Stomach (tissue), 9 donors: ENCODE data around the gene ARHGAP4. TPM values are rescaled to one million over a fixed set of nuclear protein-coding genes. Genes with fewer than 3 reads are reported as not detected.

Experiments used
- DNase-seq, 2 donors: peaks; one replicate each; pipeline versions ENCODE4 v3.0.0 to v3.0.0-alpha.2; 2013 to 2019
- H3K27ac ChIP-seq, 5 donors: fragments of 200-600 bp in 4 of 5; sonication (generic) in 4 of 5; one replicate each; pipeline ENCODE4 v1.5.1; 2013 to 2019; ENCODE audit warnings: mild to moderate bottlenecking in 1 of 5, moderate library complexity in 1 of 5
- H3K27me3 ChIP-seq, 3 donors: fragments of 200-600 bp; sonication (generic); one replicate each; pipeline ENCODE4 v1.5.1; 2017 to 2019; ENCODE audit warnings: mixed run types in 1 of 3
- H3K36me3 ChIP-seq, 4 donors: fragments of 200-600 bp; sonication (generic); 1 replicate in 3 of 4; 2 replicates in 1 of 4; pipeline ENCODE4 v1.5.1; 2016 to 2019
- H3K4me1 ChIP-seq, 4 donors: fragments of 200-600 bp; sonication (generic); one replicate each; pipeline ENCODE4 v1.5.1; 2016 to 2019
- H3K4me3 ChIP-seq, 4 donors: fragments of 200-600 bp; sonication (generic) in 3 of 4; one replicate each; pipeline ENCODE4 v1.5.1; 2016 to 2019; ENCODE audit warnings: mild to moderate bottlenecking in 1 of 4
- H3K9me3 ChIP-seq, 4 donors: fragments of 200-600 bp; sonication (generic); one replicate each; pipeline ENCODE4 v1.5.1; 2016 to 2019
- EP300 ChIP-seq: sonication (generic); formaldehyde crosslinking; IDR thresholded peaks from one replicate; pipeline ENCODE4 v1.6.1; 2017; ENCODE audit warnings: antibody characterized with exemption
- POLR2A ChIP-seq, 4 donors: fragments of 450-650 bp; IDR thresholded peaks; one replicate each; pipeline ENCODE4 v1.6.1; 2016; ENCODE audit warnings: antibody characterized with exemption in 4 of 4, control low read depth in 2 of 4, mild to moderate bottlenecking in 1 of 4, moderate library complexity in 1 of 4
- POLR2AphosphoS5 ChIP-seq, 3 donors: sonication (generic); formaldehyde crosslinking; IDR thresholded peaks; one replicate each; pipeline ENCODE4 v1.6.1; 2016; ENCODE audit warnings: antibody characterized with exemption in 3 of 3
- WGBS, 5 donors: extraction: QIAGEN DNeasy Blood & Tissue Kit in 3 of 5; methylation state at CpG; one replicate each; pipeline versions ENCODE4 v1.1.5 to v1.1.7; 2013 to 2018; 5-methylcytosine and 5-hydroxymethylcytosine counted together
- intact Hi-C: fragments of 100-400 bp; cut with DNase I; formaldehyde crosslinking; loops from one replicate; pipeline ENCODE4 v1.15.1; 2023; ENCODE audit warnings: low total_unique reads
- polyA plus RNA-seq, 3 donors: library from polyadenylated mRNA; stranded (reverse); fragments of 200-250 nt; gene quantifications; one replicate each; pipeline ENCODE4 v1.2.3, GENCODE V29; 2013
- total RNA-seq, 5 donors: library from RNA; depleted of rRNA; stranded (reverse); fragments of >200 nt; gene quantifications; one replicate each; pipeline versions ENCODE4 v1.1.0 to v1.2.3, GENCODE V29; 2014 to 2016
- TF ChIP-seq, protein P1 (sequence below), 7 experiments: fragments of 450-650 bp in 4 of 7; fragments of 200-600 bp in 3 of 7; sonication (generic) in 3 of 7; IDR thresholded peaks; one replicate each; pipeline ENCODE4 v1.5.1; 2016 to 2019; ENCODE audit warnings: antibody characterized with exemption in 7 of 7, control low read depth in 2 of 7, mild to moderate bottlenecking in 1 of 7
- donor health status: healthy with polysubstance abuse.
- donor health status: Bipolar disorder and iron deficiency.
- donor health status: healthy.

ARHGAP4 gene
- total and polyA plus RNA-seq, 8 donors, result 18.5 to 93.9 (median 40.3) TPM

DNA sequence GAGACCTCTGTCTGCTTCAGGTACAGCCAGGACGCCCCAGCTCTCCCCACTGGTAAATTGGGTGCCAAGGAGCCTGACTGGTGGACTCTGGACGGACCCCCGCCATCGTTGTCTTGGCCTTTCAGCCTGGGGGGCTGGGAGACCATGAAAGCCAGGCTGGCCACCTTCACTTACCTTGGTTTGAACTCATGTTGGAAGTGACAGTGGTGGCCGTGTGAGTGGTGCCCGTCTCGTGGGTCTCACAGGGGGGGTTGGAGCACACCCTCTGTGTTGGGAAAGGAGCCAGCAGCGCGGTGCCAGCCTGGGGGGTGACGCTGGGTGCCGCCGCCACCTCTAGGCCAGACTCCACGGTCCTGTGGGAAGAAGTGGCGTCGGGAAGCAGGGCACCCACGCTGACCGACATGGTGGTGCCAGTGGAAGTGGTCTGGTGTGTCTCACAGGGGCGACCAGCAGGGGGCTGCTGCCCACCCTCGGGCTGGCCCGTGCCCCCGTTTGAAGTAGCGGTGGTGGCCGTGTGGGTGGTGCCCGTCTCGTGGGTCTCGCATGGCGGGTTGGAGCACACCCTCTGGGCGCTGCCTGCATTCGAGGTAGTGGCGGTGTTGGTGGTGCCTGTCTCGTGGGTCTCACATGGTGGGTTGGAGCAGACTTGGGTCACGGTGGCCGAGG is 28.0 kb upstream of the ARHGAP4 start:
- Histone ChIP-seq H3K27ac (peak overlapping the region in 4 of 5 donors; percentile 11 to 79 (median 73)), H3K27me3 (no peaks in the 10 kb centered on the region), H3K9me3 (no peaks in the 10 kb centered on the region), H3K4me1 (peaks cover 0 to 28% (median 10%) of the 10 kb centered on the region in 4 donors), H3K36me3 (peaks cover 38 to 100% (median 97%) of the 10 kb centered on the region in 4 donors), H3K4me3 (peak overlapping the region in 2 of 4 donors; percentile 3 to 13)
- no peak for TF ChIP-seq POLR2A (IDR thresholded peaks at IDR 0.05)
- TF ChIP-seq, protein P1, sequence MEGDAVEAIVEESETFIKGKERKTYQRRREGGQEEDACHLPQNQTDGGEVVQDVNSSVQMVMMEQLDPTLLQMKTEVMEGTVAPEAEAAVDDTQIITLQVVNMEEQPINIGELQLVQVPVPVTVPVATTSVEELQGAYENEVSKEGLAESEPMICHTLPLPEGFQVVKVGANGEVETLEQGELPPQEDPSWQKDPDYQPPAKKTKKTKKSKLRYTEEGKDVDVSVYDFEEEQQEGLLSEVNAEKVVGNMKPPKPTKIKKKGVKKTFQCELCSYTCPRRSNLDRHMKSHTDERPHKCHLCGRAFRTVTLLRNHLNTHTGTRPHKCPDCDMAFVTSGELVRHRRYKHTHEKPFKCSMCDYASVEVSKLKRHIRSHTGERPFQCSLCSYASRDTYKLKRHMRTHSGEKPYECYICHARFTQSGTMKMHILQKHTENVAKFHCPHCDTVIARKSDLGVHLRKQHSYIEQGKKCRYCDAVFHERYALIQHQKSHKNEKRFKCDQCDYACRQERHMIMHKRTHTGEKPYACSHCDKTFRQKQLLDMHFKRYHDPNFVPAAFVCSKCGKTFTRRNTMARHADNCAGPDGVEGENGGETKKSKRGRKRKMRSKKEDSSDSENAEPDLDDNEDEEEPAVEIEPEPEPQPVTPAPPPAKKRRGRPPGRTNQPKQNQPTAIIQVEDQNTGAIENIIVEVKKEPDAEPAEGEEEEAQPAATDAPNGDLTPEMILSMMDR (IDR thresholded peaks at IDR 0.05), result no peak
- TF ChIP-seq EP300, result no peak
- TF ChIP-seq POLR2AphosphoS5 (IDR thresholded peaks at IDR 0.05), result no peak
- DNase-seq, result no peak
- 60 to 84% (median 78%) methylated on average over 2 to 33 of the region's 33 CpGs for WGBS, 5 donors
- intact Hi-C loops, result loop anchor here (5.0 kb wide), 1 partner anchor 192 kb away; the partner anchor contains the start of gene PLXNB3

DNA sequence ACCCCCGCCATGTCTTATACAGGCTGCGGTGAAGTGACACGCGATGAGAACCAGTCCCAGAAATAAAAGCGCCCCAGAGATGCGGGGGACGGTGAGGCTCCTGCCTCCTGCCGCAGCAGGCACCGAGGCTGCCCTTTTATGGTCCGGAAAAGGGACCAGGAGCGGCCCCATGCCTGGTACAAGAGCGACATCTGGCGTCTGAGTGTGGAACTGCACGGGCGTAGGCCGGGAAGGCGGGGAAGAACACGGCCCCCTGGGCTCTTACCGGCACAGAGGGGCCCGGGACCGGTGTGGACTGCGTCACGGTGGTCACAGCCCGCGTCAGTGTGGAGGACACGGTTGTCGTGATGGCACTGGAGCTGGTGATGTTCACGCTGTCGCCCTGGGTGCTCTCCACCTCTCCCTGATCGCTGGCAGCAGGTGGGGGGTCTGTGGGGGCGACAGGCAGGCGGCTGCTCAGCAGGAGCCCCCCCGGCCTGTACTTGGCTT is 27.3 kb upstream of the ARHGAP4 start:
- intact Hi-C loops, result loop anchor here (5.0 kb wide), 1 partner anchor 191 kb away; the partner anchor contains the start of gene PLXNB3
- TF ChIP-seq POLR2A (IDR thresholded peaks at IDR 0.05) (no peak), POLR2AphosphoS5 (IDR thresholded peaks at IDR 0.05) (peak in 2 of 3 donors; percentile 21 to 66), EP300 (no peak)
- TF ChIP-seq, protein P1 (IDR thresholded peaks at IDR 0.05), result peak in 5 of 7 experiments; percentile 87 to 99 (median 97)
- WGBS, 5 donors, result 25 to 60% (median 30%) methylated on average over 2 to 33 of the region's 33 CpGs
- Histone ChIP-seq H3K4me3 (peak overlapping the region in 2 of 4 donors; percentile 3 to 13), H3K4me1 (peaks cover 0 to 34% (median 10%) of the 10 kb centered on the region in 4 donors), H3K36me3 (peaks cover 38 to 100% (median 97%) of the 10 kb centered on the region in 4 donors), H3K27ac (peak overlapping the region in 4 of 5 donors; percentile 29 to 79 (median 73)), H3K9me3 (no peaks in the 10 kb centered on the region), H3K27me3 (no peaks in the 10 kb centered on the region)
- peak; percentile 79 to 86 for DNase-seq

DNA sequence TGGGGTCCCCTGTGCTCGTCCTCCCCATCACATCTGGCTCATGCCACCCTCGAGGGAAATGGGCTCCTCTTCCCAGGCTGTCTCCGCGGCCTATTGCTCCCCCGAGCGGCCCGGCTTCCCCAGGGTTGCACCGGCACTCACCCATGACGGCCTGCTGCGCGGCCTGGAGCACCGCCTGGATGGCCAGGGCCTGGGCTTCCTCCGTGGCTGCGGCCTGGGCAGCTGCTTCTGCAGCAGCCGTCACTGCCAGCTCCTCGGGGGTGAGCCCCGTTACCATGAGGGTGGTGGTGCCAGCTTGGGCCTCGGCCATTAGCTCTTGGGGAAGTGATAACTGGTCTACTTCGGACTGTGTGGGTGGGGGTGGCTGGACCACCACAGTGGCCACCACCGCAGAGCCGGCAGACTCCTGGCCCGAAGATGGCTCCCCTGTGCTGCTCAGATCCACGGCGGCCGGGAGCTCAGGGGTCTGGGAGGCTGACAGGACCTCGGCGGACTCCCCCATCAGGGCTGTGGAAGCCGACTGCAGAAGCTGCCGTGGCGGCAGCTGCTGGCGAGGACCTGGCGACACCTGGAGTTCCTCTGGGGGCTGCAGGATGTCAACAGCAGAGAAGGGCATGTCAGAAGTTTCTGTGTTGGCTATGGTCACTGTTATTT is 26.4 kb upstream of the ARHGAP4 start:
- peak overlapping the region in 4 of 5 donors; percentile 29 to 79 (median 73) for H3K27ac ChIP-seq
- TF ChIP-seq, protein P1 (IDR thresholded peaks at IDR 0.05), result no peak
- TF ChIP-seq POLR2A (IDR thresholded peaks at IDR 0.05) (no peak), POLR2AphosphoS5 (IDR thresholded peaks at IDR 0.05) (no peak), EP300 (no peak)
- DNase-seq, result no peak
- H3K9me3 ChIP-seq, result no peaks in the 10 kb centered on the region
- H3K27me3 ChIP-seq, result no peaks in the 10 kb centered on the region
- WGBS, 5 donors, result 82 to 94% (median 92%) methylated on average over 14 to 32 of the region's 32 CpGs
- intact Hi-C loops, result loop anchor here (5.0 kb wide), 1 partner anchor 190 kb away; the partner anchor contains the start of gene PLXNB3
- peaks cover 37 to 98% (median 91%) of the 10 kb centered on the region in 4 donors for H3K36me3 ChIP-seq
- H3K4me1 ChIP-seq, result peaks cover 0 to 43% (median 11%) of the 10 kb centered on the region in 4 donors
- H3K4me3 ChIP-seq, result no peak overlapping the region

DNA sequence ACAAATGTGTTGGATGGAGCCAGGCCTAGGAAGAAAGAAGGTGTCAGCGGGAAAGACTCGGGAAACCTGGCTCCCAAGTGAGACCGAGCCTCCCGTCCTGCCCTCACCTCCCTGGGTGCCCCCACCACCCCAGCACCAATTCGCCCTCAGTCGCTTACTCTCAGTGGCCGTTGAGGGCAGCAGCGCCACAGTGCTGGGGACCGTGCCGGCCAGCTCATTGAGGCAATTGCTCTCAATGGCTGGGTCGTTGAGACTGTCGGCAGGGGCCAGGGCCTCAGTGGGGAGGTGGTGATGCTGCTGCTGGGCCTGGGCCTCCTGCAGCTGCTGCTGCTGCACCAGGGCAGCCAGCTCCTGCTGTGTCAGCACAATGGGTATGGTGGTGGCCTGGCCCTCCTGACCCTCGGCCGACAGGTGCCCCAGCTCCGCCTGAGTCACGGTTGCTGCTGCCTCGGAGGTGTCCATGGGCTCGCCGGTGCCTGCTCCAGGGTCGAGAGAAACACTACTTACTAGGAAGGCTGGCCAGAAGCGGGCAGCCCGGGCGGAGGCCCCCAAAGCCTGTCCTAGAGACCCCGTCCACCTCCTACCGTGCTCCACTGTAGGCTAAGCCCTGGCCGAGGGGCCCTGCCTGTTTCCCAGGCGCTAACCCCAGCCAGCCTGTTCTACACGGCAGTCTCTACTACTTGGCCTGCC is 25.8 kb upstream of the ARHGAP4 start:
- 95 to 98% (median 96%) methylated on average over 11 to 28 of the region's 28 CpGs for WGBS, 5 donors
- no peak for TF ChIP-seq POLR2AphosphoS5 (IDR thresholded peaks at IDR 0.05)
- TF ChIP-seq POLR2A (IDR thresholded peaks at IDR 0.05), result no peak
- TF ChIP-seq, protein P1 (IDR thresholded peaks at IDR 0.05), result no peak
- TF ChIP-seq EP300, result no peak
- intact Hi-C loops, result loop anchor here (5.0 kb wide), 1 partner anchor 190 kb away; the partner anchor contains the start of gene PLXNB3
- H3K4me1 ChIP-seq, result peaks cover 0 to 43% (median 14%) of the 10 kb centered on the region in 4 donors
- no peaks in the 10 kb centered on the region for H3K9me3 ChIP-seq
- H3K27ac ChIP-seq, result peak overlapping the region in 4 of 5 donors; percentile 29 to 79 (median 73)
- DNase-seq, result no peak
- no peaks in the 10 kb centered on the region for H3K27me3 ChIP-seq
- H3K36me3 ChIP-seq, result peaks cover 32 to 92% (median 85%) of the 10 kb centered on the region in 4 donors
- no peak overlapping the region for H3K4me3 ChIP-seq
